Type B pancreatic cell (in vitro differentiated cells): ENCODE results near the gene TMIGD3. TPM values are rescaled to one million over a fixed set of nuclear protein-coding genes. Genes with fewer than 3 reads are reported as not detected.

Source experiments
- DNase-seq: peaks from one replicate; pipeline ENCODE4 v3.0.0; 2021; ENCODE audit warnings: mixed read lengths; ENCODE audit not compliant: unreplicated experiment; ENCODE audit errors: extremely low spot score
- H3K27ac Mint-ChIP-seq: 2 replicates; pipeline ENCODE4 v1.8.0; 2021; ENCODE audit warnings: mild to moderate bottlenecking, mixed read lengths
- H3K27me3 Mint-ChIP-seq: 2 replicates; pipeline ENCODE4 v1.8.0; 2021; ENCODE audit warnings: mixed read lengths
- H3K36me3 Mint-ChIP-seq: 2 replicates; pipeline ENCODE4 v1.8.0; 2021; ENCODE audit warnings: mixed read lengths
- H3K4me1 Mint-ChIP-seq: one replicate; pipeline ENCODE4 v1.8.0; 2021; ENCODE audit warnings: mixed read lengths; ENCODE audit not compliant: unreplicated experiment
- H3K4me3 Mint-ChIP-seq: 2 replicates; pipeline ENCODE4 v1.8.0; 2021; ENCODE audit warnings: mild to moderate bottlenecking, mixed read lengths
- H3K9me3 Mint-ChIP-seq: 2 replicates; pipeline ENCODE4 v1.8.0; 2021; ENCODE audit warnings: mixed read lengths
- CTCF ChIP-seq: fragments of 200-600 bp; sonication (generic); conservative IDR thresholded peaks from 2 replicates; pipeline ENCODE4 v1.5.0; 2021; ENCODE audit warnings: antibody characterized with exemption, mild to moderate bottlenecking
- total RNA-seq: library from RNA; stranded (reverse); gene quantifications from 2 replicates; pipeline ENCODE4 v1.2.1, GENCODE V29; 2021; ENCODE audit warnings: low replicate concordance

Gene TMIGD3
- total RNA-seq, 1 donor from 2014 or later: not detected

- H3K27ac Mint-ChIP-seq: no peak overlapping the region
- H3K27me3 Mint-ChIP-seq: no peaks in the 10 kb centered on the region
- no peaks in the 10 kb centered on the region for H3K4me1 Mint-ChIP-seq
- no peaks in the 10 kb centered on the region for H3K36me3 Mint-ChIP-seq
- TF ChIP-seq CTCF: no peak
- no peak for DNase-seq
- H3K9me3 Mint-ChIP-seq: no peaks in the 10 kb centered on the region
- H3K4me3 Mint-ChIP-seq: no peak overlapping the region
Observed at GRCh38 chr1:111517469-111518225, 14.2 kb upstream of the TMIGD3 start.

- no peak overlapping the region for H3K4me3 Mint-ChIP-seq
- no peaks in the 10 kb centered on the region for H3K27me3 Mint-ChIP-seq
- no peaks in the 10 kb centered on the region for H3K36me3 Mint-ChIP-seq
- no peak for TF ChIP-seq CTCF
- DNase-seq: no peak
- H3K9me3 Mint-ChIP-seq: no peaks in the 10 kb centered on the region
- no peak overlapping the region for H3K27ac Mint-ChIP-seq
- no peaks in the 10 kb centered on the region for H3K4me1 Mint-ChIP-seq
Observed at GRCh38 chr1:111516005-111516535, 12.6 kb upstream of the TMIGD3 start.

DNA sequence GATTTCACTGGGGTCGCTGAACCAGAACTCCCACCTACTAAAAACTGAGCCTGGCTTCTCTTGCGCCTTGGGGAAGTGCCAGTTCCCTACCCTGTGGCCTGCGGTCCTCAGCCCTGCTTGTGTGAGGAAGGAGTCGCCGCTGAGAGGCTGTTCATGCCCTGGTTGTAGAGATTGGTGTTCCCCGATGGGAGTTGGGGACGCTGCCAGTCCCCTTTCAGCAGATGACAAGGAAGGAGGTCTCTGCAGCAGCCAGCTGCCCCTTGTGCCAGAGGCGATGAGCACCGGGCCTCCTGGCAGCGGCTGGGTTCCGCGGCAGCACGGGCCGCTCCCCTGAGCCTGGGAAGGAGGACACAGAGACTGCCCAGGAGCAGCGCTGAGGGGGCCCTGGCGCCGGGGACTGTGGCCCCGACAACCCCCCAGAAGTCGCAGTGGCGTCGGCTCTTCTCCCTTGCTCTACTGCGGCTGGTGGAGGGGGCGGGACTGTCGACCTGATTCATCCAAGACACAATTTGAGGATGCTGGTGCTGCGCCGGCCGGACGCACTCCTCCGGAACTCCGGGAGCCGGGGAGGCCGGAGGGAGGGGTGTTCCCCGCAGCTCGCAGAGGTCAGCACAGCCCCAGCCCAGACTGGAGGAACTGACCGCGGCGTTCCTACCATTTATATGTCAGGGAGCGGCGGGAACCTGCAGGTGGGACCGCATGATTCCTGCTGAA, 12.0 kb upstream of the TMIGD3 start:
- Mint-ChIP-seq H3K4me1 (no peaks in the 10 kb centered on the region), H3K4me3 (no peak overlapping the region), H3K9me3 (no peaks in the 10 kb centered on the region), H3K27ac (no peak overlapping the region), H3K36me3 (no peaks in the 10 kb centered on the region), H3K27me3 (no peaks in the 10 kb centered on the region)
- no peak for TF ChIP-seq CTCF
- DNase-seq: no peak

DNA sequence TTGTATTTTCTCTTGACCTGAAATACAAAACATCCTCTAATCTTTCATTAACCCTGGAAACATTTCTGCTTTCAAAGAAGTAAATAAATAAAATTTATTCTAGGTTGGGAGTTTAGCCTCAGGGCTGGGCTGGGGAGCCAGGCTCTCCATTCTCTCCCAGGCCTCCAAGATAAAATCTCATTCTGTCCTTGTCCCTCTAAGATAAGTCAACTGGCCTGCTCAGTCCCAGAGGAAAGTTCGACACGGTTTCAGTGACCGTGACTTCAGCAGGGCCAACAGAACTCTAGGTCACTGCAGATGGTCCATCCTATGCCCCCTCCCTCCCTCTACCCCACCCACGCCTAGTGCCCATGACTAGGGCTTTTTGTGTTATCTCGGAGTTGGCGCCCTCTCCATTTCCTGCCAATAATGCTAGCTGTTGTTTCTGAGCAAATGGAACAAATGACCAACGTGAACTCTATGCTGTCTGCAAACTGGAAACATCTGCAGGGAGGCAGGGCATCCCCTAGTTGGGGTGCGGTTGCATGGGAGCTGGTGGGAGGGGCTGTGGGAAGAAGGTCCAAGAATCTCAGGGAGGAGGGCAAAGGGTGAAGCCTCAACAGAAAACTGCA, 10.1 kb upstream of the TMIGD3 start:
- Mint-ChIP-seq H3K27me3 (no peaks in the 10 kb centered on the region), H3K4me1 (no peaks in the 10 kb centered on the region), H3K27ac (no peak overlapping the region), H3K36me3 (no peaks in the 10 kb centered on the region), H3K4me3 (no peak overlapping the region), H3K9me3 (no peaks in the 10 kb centered on the region)
- no peak for TF ChIP-seq CTCF
- no peak for DNase-seq

GRCh38 chr1:111512931-111513330, 9.5 kb upstream of the TMIGD3 start:
- Mint-ChIP-seq H3K36me3 (no peaks in the 10 kb centered on the region), H3K4me1 (peaks cover 5% of the 10 kb centered on the region), H3K27ac (no peak overlapping the region)

More at GRCh38 chr1:111512931-111513330, 9.5 kb upstream of the TMIGD3 start:
- no peaks in the 10 kb centered on the region for H3K27me3 Mint-ChIP-seq
- no peaks in the 10 kb centered on the region for H3K9me3 Mint-ChIP-seq
- no peak for DNase-seq
- TF ChIP-seq CTCF: no peak
- H3K4me3 Mint-ChIP-seq: no peak overlapping the region
